T-helper 1 cell (primary cell): ENCODE data around the gene FSHB.
"Not testable (repeated sequence)": the region's sequence is repeated elsewhere in the genome, so short reads cannot be mapped to it uniquely, and the experiment has no call there.

Source experiments
- DNase-seq, 5 donors: peaks; one replicate each; pipeline ENCODE4 v3.0.0-alpha.2; 2012 to 2020
- total RNA-seq, 4 donors: gene quantifications; one replicate each; lab custom pipeline; 2026; lab: John Stamatoyannopoulos, UW

FSHB gene
- 0 reads per million in 4 donors for total RNA-seq

DNA sequence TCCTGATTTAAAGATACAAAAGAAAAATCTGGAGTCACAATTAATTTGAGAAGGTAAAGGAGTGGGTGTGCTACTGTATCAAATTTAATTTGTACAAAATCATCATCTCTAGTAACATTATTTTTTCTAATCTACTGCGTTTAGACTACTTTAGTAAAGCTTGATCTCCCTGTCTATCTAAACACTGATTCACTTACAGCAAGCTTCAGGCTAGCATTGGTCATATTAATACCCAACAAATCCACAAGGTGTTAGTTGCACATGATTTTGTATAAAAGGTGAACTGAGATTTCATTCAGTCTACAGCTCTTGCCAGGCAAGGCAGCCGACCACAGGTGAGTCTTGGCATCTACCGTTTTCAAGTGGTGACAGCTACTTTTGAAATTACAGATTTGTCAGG is at the start of gene FSHB:
FSHB (plus strand) TSS at position 301 of the 400 bp plus-strand sequence. CDS start 889 bp downstream, outside the sequence.
- no peak for DNase-seq

DNA sequence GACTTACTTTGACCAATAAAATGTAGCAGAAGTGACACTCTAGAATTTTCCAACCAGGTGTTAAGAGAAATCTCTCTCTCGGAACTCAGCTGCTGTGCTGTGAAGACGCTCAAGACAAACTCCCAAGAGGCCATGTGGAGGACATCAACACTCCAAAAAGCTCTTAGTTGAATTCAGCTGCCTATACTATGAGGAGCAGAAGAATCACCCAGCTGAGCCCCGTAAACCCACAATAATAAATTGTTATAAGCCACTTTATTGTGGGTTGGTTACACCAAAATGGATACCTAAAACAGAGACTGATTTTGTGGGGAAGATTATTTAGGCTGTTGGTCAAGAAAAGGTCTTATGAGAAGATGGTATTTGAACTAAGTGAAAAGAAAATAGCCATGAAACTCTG is 44.1 kb upstream of the FSHB start:
- no peak for DNase-seq

DNA sequence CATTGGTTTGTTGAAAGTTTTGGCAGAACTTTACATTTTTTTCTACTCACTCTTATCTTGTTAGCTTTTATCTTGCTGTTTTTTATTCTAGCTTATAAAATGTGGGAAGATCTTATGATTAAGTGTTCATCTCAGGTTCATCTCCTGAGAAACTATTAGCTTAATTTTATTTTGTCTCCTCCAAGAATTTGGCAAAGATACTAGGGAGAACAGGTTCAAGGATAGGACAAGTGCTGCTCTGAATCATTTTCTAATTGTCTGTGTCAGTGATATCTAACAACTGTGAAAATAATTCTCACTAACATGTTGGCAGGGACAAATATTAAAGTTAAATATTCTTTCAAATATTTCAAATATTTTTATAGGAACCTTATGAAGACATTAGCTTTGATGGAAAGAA is 38.2 kb upstream of the FSHB start:
- DNase-seq, result no peak

DNA sequence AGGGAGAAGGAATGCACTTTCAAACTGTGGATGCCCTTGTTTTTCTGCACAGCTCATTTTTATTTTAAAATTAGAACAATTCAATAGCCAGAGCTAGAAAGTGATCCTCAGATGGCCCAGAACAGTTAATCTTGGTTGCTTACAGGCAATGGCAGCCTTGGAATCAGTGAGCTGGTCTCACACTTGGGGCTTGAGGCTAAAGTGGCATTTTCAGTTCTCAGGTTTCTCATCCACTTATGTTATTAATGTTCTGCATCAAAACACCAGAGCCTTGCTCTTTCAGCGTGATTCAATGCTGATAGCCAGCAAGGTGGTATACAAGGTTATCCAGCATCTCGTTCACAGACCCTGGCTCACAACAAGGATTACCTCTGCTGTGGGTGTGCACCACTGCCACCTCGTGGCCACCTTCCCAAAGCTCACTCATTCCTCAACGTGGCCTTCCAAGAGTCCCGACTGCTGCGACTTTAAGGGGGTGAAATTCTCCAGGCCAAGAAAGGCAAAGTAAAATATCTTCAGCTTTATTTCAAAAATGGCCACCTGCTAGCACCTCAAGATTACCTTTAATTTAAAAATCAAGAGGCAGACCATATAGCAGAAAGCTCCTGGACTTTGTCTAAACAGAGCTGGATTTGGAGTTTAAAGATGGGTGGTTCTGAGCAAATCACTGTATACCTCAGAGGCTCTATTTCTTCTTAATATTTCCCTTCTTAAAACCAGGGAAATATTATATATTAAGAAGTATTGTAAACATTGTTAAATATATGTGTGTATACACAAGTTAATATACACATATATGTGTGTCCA is 34.2 kb upstream of the FSHB start:
- DNase-seq, result peak in 3 of 5 donors; percentile 1 to 9 (median 4)

DNA sequence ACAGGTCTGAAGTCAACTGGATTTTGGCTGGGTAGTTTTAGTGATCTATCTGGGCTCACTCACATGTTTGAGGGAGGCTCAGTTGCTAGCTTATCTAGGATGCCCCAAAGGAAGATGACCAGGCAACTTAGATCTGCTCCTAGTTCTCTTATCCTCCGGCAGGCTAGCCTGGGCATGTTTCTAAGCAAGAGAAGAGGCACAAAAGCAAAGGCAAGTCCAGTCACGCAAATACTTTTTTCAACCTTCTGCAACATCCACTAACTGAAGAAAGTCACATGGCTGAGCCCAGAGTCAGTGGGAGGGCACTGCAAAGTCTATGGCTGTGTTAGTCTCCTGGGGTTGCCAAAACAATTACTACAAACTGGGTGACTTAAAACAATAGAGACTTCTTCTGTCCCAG is 32.9 kb upstream of the FSHB start:
- no peak for DNase-seq

DNA sequence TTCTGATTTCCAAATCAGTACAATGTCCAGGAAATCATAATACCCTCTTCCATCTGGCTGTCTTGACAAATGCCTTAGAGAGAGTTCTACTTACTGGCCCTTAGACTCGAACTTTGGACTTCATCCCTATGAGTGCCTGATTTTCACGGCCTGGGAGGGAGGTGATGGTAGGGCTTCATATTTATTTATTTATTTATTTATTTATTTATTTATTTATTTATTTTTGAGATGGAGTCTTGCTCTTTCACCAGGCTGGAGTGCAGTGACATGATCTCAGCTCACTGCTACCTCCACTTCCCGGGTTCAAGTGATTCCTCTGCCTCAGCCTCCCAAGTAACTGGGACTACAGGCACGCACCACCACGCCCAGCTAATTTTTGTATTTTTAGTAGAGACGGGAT is 27.8 kb upstream of the FSHB start:
- DNase-seq, result not testable (repeated sequence)

DNA sequence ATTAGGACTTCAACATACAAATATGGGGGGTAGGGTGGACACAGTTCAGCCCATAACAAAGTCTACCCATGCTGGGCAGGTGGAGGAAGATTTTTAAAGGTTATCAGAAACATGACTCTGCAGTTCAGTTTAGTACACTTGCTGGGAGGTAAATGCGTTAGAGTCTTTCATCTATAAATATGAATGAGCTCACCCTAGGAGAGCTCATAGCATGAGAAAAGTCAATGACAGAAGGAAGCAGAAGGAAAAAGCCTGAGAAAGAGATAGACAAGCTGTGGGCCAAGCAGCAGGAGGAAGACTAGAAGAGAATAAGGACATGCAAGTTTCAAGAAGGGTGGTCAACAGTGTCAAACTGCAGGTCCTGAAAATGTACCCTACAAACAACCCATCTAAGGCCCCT is 27.0 kb upstream of the FSHB start:
- no peak for DNase-seq

DNA sequence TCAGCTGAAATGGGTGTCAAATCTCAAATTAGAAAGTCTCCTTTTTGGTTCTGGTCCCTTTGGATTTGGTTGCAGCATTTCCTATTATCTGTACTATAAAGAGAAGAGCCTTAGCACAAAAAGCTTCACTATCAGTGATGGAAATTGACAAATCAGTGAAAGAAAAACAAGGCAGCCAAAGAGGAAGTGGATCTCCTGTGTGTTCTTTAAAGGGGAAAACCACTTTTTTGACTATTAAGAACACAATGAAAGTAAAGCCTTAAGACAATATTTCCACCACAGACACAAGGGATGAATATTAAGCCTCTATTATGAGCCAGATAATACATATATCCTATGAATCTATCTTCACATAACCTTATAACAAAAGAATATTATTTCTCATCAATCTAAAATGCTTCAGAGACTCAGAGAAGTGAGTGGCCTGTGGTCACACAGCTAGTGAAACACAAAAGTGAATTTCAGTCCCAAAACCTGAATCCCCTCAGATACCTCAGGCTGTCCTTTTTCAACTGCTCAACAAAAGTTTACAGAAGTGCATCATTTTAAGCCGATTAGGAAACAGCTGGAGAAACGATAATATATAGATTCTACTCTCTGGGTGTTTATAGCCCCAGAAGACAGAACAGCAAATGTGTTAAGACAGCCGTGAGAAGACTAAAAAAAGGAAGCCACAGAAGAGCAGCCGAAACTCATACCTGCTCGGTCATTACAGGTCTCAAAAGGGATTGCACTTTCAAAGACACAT is 24.4 kb upstream of the FSHB start:
- DNase-seq, result no peak

DNA sequence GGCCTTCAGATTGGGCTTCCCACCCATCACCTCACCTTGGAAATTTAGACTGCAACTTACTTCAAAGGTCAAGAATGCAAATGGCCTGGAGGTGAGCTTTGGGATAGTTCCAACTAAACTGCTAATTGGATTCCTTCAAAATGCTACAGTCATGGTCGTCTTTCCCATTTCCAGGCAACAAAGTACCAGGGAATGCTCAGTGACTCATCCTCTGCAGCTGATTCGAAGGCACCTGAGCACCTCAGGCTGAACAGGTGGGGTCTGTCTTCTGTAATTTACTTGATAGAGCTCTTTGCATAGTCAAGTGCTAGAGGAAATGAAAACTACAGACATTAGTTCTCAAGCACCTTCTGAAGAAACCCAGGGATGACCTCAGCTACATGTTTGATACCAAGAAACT is 20.5 kb upstream of the FSHB start:
- DNase-seq, result no peak

DNA sequence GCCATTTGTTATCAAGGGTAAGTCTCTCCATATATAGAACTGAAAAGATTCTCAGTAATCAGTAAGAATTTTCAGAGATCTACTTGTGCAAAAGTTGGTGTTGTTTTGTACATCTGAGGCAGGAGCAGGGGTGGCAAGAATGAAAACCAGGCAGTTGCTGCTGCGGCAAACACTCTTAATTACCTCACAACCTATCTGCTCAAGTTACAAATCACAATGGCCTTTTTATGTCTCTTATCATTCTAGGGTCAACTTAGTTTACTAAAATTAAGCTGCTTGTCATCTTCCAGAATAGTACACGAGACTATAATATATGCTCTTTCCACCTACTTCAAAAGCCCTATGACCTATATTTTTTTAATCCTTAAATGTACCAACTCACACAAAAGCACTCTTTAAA is 14.3 kb upstream of the FSHB start:
- no peak for DNase-seq

DNA sequence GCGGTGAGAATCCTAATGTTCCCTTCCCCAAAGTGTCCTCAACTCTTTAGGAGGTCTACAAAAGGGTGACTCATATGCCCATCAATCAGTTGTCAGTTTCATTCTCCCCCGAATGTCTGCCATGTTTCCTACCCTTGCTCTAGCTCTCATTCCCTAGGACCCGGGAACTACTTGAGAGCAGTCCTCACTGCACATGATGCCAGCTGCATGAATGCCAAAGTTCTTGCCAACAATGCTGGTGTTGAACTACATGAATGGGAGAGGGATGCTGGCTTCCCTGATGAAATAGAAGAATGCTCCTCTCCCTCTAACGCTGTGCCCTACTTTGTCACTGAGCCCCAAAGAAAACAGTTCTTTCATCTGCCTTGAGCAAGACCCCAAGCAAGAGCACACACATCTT is 12.5 kb upstream of the FSHB start:
- no peak for DNase-seq

DNA sequence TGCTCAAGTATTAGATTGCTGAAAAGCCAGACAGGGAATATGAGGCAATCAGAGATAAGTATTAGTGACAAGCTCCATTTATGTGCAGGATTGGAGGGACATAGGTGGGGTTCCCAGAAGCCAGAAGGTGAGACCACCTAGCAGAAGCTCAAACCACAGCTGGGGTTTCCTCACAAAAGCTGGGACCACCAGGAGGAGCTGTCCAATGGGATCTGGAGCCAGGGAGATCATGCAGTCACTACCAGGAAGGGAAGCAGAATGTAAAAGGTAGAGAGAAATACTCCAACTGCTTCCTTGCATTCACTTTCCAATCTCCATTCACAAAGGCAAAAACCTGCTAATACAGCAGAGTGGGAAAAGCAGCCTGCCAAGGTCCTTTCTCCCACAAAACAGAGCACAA is 5.2 kb upstream of the FSHB start:
- no peak for DNase-seq

DNA sequence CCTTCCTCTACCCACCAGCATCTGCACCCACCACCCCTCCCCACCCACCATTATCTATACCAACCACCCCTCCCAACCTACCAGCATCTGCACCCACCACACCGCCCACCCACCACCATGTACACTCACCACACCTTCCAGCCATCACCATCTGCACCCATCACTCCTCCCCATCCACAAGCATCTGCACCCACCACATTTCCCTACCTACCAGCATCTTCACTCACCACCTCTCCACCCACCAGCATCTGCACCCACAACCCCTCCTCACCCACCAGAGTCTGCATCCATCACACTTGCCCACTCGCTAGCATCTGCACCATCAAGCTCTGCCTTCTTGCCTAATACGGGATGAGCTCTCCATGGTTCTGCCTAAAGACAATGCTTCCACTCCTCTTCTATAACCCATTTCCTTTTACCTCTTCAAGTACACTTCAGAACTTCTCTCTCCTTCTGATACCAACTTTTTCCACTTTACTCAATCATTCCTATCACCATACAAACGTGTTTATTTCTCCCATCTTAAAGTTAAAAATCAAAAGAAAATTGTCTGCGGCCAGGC is 2.4 kb upstream of the FSHB start:
- no peak for DNase-seq

DNA sequence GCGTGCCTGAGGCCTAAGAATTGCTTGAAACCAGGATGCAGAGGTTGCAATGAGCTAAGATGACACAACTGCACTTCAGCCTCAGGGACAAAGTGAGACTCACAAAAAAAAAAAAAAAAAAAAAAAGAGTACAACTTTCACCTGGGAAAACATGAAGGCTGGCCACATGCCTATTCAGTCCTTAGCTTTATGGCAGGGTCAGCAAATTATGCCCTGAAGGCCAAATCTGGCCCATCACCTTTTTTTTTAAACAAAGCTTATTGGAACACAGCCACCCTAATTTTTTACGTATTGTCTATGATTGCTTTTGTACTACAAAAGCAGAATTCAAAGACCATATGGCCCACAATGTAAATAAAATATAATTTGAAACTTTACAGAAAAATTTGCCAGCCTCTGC is 8.2 kb downstream of the FSHB start:
- DNase-seq, result no peak

DNA sequence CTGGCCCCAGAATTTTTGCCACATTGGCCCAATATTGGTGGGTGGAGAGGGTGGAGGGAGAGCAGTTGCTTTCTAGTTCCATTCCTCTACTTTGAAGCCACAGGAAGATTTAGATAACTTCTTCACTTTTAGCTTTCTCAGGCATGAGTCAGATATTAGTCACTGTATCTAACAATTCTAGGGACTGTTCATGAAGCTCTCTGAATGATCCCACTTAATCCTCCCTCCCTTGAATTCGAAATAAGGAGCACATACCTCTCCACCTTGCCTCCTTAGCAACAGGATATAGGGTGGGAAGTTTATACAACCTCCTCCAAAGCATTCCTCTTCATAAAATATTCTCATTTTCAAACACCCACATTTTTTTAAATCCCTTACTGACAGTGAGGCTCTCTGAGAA is 13.5 kb downstream of the FSHB start:
- no peak for DNase-seq

DNA sequence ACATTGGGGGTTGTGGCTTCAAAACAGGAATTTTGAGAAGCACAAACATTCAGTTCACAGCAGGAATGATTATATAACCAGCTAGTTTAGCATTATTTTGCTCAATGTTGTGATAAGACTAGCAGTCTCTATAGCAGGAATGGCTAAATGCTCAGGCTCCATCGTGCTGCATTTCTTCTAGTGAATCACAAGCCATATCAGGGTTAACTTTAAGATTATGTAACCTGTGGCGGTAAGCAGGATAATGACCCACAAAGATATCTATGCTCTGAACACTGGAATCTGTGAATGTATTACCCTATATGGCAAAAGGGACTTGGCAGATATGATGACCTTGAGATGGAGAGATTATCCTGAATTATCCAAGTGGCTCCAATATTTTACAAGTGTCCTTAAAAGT is 14.8 kb downstream of the FSHB start:
- DNase-seq, result no peak

DNA sequence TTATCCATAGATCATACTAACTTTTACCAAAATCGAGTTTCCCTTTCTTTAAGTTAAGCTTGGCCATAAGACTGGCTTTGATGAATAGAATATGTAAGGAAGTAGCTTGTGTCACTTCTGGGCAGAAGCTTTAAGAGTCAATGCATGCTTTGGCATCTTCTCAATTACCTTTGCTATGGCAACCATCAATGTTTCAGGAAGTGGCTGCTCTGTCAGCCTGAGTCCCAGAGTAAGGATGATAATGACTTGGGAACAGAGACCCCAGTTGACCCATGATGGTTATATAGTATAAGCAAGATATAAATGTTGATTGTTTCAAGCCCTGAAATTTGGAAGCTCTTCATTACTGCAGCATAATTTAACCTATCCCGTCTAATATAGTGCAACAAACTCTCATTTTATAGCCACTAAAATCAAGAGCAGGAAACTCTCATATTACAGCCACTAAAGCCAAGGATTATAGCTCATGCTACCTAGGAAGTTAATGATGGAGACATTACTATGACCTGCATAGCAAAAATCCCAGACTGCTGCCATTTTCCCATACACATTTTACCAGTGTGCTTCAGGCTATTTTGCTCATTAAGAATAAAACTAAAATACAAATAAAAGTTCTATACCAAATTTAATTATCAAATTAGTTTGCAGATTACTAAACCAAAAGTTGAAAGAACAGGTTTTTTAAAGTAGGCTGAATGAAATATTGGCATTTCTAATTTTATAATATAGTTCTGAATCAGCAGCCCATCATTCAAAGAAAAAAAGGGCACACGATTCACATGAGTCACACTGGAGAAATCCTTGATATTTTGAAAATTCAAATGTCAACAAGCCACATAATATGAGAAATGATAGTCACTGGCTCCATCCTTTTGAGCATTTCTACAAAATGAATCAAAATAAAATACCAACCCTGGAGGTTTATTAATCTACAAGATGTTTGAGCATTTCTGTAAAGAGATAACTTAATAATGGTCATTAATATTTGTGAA is 23.8 kb downstream of the FSHB start:
- DNase-seq, result no peak

DNA sequence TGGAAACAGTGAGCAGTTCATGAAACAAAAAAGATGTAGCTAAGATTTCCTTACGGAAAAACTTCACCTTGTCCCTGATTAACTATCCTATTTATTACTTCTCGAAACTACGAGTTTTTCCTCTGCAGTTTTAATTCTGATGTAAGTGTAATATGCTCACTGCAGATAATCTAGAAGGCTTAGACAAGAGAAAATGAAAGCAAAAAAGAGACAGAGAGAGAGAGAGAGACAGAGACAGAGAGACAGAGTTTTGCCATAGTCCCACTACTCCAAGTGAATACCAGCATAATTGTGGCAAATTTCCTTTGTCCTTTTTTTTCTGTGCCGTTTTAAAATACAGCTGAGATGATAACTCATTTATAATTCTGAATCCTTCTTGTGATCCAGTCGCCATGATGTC is 24.8 kb downstream of the FSHB start:
- no peak for DNase-seq

DNA sequence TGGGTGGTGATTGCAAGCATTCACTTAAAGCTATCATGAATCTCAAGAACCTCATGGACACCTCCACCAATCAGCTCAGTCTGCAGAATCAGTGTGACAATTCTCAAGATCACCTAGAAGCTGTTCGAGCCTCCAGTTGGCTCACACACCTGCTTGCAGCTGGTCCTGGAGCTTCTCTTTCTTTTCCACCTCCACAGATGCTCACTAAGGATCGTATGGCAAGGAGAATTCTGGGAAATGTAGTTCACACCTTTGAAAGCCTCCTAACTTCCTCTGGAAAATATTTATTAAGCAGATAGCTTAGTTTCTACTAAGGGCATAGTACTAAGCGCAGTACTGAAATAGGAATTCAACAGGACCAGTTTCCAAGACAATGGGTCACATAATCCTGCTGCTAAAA is 26.2 kb downstream of the FSHB start:
- no peak for DNase-seq

DNA sequence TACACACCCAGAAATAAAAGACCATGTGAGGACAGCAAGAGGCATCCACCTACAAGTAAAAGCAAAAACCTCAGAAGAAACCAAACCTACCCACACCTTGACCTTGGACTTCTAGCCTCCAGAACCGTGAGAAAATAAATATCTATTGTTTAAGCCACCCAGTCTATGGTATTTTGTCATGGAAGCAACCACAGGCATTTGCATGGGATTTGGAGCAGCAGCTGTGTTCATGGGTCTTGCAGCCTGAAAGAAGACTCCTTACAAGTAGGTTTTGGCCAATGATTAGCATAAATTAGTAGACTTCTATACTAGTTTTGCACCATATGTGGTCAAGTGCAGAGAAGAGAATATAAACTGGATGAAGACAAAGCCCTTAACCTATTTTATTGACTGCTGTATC is 27.9 kb downstream of the FSHB start:
- no peak for DNase-seq

DNA sequence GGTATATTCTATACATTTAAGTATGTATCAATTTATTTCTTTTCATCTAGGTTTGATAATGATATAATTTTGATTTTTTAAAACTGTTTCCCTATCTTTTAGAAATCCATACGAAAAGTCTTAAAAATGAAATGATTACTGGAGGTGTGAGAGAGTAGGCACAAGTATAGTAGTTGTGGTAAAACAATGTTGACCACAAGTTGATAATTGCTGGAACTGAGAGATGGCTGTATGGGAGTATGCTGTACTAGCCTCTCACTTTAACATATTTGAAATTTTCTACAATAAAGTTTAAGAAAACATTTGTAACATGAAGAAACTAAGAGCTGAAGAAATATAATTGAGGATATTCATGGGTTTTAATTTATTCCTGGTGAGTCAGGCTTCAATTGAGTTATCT is 30.0 kb downstream of the FSHB start:
- no peak for DNase-seq

DNA sequence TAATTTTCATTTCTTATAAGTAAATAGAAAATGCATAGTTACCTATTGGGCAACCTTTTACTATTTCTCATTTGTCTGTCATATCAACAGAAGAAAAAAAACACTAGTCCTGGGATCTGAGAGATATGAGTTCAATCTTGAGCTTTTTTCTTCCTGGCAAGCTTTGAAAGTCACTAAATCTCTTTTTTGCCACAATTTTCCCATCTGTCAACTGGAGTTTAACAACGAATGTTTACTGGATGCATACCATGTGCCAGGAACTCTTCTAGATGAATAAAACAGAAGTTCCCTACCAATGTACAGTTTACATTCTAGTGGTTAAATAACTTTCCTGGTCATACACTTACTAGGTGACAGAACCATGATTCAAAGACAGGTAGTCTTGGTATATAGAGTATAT is 31.0 kb downstream of the FSHB start:
- DNase-seq, result no peak

DNA sequence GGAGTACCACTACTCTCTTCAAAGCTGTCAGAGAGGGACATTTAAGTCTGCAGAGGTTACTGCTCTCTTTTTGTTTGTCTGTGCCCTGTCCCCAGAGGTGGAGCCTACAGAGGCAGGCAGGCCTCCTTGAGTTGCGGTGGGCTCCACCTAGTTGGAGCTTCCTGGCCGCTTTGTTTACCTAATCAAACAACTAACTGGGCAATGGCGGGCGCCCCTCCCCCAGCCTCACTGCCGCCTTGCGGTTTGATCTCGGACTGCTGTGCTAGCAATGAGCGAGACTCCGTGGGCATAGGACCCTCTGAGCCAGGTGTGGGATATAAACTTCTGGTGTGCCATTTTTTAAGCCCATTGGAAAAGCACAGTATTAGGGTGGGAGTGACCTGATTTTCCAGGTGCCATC is 37.8 kb downstream of the FSHB start:
- DNase-seq, result not testable (repeated sequence)
